ENCODE measurements around the gene PPP1R27. TPM values are rescaled to one million over a fixed set of nuclear protein-coding genes. Genes with fewer than 3 reads are reported as not detected.

The PPP1R27 gene
- total and polyA plus RNA-seq, 9 of the 15 experiments (the other 6 are each of a cell fraction or from before 2014, with no cell fraction given), result 0.29 to 6.9 (median 1.5) TPM; not detected in 2

DNA sequence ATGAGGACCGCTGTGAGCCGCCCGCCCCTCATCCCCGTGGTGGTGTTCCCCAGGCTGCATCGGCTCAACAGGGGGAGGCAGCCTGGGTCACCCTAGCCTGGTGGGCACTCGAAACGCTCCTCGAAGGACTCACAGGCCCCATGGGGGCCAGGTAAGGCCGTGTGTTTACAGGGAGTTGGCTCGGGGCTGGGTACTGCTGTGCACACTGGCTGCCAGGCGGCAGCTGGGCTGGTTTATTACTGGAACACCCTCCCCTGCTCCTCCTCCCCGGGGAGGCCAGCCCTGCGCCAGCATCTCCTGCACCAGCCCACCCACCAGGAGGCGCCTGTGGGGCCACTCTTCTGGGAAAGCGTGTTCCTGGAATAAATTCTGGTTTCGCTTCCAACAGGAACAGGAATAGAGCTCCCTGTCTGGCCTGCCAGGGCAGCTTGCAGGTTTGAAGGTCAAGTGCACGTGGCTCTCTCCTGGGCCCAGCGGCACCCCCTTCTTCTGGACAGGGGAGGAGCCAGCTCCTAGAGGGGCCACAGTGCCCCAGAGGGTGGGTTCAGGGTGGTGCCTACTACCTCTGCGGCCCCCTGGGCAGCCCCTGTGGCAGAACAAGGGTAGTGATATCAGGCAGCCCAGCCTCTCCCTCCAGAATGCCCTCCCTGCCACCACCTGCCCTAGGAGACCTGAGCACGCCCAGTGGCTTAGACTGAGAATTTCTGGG lies 13.1 kb downstream of the PPP1R27 start (continued):
- TF ChIP-seq REST (IDR thresholded peaks at IDR 0.05; ENCODE audit: borderline replicate concordance) (peak; percentile 75), REST (CRISPR knock-in tag; IDR thresholded peaks at IDR 0.05; ENCODE audit: low read depth) (peak; percentile 22; the same call in 1 of the 2 replicates), SMAD1 (IDR thresholded peaks at IDR 0.05; ENCODE audit: low read depth, low read length, partially characterized antibody) (peak; percentile 26), ZNF583 (CRISPR knock-in tag; IDR thresholded peaks at IDR 0.05) (peak; percentile 78), ZNF3 (CRISPR knock-in tag; IDR thresholded peaks at IDR 0.05) (no peak), KDM1A (IDR thresholded peaks at IDR 0.05) (0 out of 4 replicates have a peak, but pooled peaks of 1 of the 2 experiments have one; percentile 7), HOXB6 (CRISPR knock-in tag; IDR thresholded peaks at IDR 0.05; ENCODE audit: borderline replicate concordance) (no peak), CBX5 (IDR thresholded peaks at IDR 0.05; ENCODE audit: borderline replicate concordance, low read depth) (no peak)
- TF ChIP-seq, protein P1, sequence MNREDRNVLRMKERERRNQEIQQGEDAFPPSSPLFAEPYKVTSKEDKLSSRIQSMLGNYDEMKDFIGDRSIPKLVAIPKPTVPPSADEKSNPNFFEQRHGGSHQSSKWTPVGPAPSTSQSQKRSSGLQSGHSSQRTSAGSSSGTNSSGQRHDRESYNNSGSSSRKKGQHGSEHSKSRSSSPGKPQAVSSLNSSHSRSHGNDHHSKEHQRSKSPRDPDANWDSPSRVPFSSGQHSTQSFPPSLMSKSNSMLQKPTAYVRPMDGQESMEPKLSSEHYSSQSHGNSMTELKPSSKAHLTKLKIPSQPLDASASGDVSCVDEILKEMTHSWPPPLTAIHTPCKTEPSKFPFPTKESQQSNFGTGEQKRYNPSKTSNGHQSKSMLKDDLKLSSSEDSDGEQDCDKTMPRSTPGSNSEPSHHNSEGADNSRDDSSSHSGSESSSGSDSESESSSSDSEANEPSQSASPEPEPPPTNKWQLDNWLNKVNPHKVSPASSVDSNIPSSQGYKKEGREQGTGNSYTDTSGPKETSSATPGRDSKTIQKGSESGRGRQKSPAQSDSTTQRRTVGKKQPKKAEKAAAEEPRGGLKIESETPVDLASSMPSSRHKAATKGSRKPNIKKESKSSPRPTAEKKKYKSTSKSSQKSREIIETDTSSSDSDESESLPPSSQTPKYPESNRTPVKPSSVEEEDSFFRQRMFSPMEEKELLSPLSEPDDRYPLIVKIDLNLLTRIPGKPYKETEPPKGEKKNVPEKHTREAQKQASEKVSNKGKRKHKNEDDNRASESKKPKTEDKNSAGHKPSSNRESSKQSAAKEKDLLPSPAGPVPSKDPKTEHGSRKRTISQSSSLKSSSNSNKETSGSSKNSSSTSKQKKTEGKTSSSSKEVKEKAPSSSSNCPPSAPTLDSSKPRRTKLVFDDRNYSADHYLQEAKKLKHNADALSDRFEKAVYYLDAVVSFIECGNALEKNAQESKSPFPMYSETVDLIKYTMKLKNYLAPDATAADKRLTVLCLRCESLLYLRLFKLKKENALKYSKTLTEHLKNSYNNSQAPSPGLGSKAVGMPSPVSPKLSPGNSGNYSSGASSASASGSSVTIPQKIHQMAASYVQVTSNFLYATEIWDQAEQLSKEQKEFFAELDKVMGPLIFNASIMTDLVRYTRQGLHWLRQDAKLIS (CRISPR knock-in tag; IDR thresholded peaks at IDR 0.05), result peak; percentile 28; the same call in 1 of the 2 replicates
